Psoas muscle (tissue), 8 donors: ENCODE results near the gene COL4A2. TPM values are rescaled to one million over a fixed set of nuclear protein-coding genes. Genes with fewer than 3 reads are reported as not detected.

Experiments
- ATAC-seq, 4 donors: fragments of 200-7000 bp; cut with Tn5 transposase; one replicate each; pipeline ENCODE4 v1.9.1; 2020; ENCODE audit warnings: moderate library complexity in 3 of 4, mild to moderate bottlenecking in 2 of 4
- DNase-seq, 2 donors: peaks; one replicate each; pipeline ENCODE4 v3.0.0-alpha.2; 2020
- H3K27ac ChIP-seq: fragments of 200-600 bp; one replicate; pipeline ENCODE4 v1.8.0; 2022
- H3K27me3 ChIP-seq, 3 donors: fragments of 200-600 bp in 1 of 3; one replicate each; pipeline versions ENCODE4 v1.6.1 to v1.8.0; 2013 to 2022; ENCODE audit warnings: low read length in 2 of 3, mild to moderate bottlenecking in 2 of 3, moderate library complexity in 1 of 3; ENCODE audit not compliant: insufficient read depth in 3 of 3
- H3K36me3 ChIP-seq, 2 donors: fragments of 200-600 bp in 1 of 2; one replicate each; pipeline versions ENCODE4 v1.6.1 to v1.8.0; 2013 to 2022; ENCODE audit warnings: low read depth in 1 of 2, mild to moderate bottlenecking in 1 of 2, moderate library complexity in 1 of 2; ENCODE audit not compliant: insufficient read depth in 1 of 2
- H3K4me1 ChIP-seq: fragments of 200-600 bp; one replicate; pipeline ENCODE4 v1.8.0; 2022
- H3K4me3 ChIP-seq: fragments of 200-600 bp; one replicate; pipeline ENCODE4 v1.8.0; 2022; ENCODE audit warnings: mild to moderate bottlenecking
- H3K9me3 ChIP-seq: fragments of 200-600 bp; one replicate; pipeline ENCODE4 v1.8.0; 2022
- CTCF ChIP-seq: fragments of 200-600 bp; IDR thresholded peaks from one replicate; pipeline ENCODE4 v1.8.0; 2022; ENCODE audit warnings: antibody characterized with exemption
- WGBS, 3 donors: extraction: QIAGEN DNeasy Blood & Tissue Kit; methylation state at CpG; one replicate each; pipeline versions ENCODE4 v1.1.6 to v1.1.7; 2013; 5-methylcytosine and 5-hydroxymethylcytosine counted together
- intact Hi-C, 2 donors: fragments of 100-400 bp; cut with DNase I; formaldehyde crosslinking; loops; one replicate each; pipeline versions ENCODE4 v1.11.0 to v1.14.2; 2022
- polyA plus RNA-seq, 3 donors: library from polyadenylated mRNA; stranded (reverse); fragments of 200-250 nt; gene quantifications; one replicate each; pipeline ENCODE4 v1.2.3, GENCODE V29; 2013
- total RNA-seq, 4 donors: library from RNA; stranded (reverse); fragmentation: NEBNext Ultra II Directional in 2 of 4; extraction: Animal tissue kit (Norgen Biotek cat#: 25700) in 2 of 4; gene quantifications; one replicate each; pipeline versions ENCODE4 v1.2.1 to v1.2.4, GENCODE V29; 2021 to 2023
- donor health status: healthy with polysubstance abuse.
- donor health status: DM: no; HTN: no; CAD: no; lungs with moderate emphysema.
- donor health status: Bipolar disorder and iron deficiency.
- donor health status: healthy.
- donor health status: DM: yes; HTN: yes; CAD: no.
- donor health status: DM: no; HTN: no; CAD: no.
- donor health status: DM: no; HTN: no; CAD: no.
- donor health status: DM: yes; HTN: yes; CAD: no.

COL4A2 gene
- total and polyA plus RNA-seq, 7 donors = 25.8 to 84.5 (median 57.8) TPM

GRCh38 chr13:110546378-110546777 is 239.3 kb downstream of the COL4A2 start:
- Histone ChIP-seq H3K4me1 (peaks cover 3% of the 10 kb centered on the region), H3K36me3 (no peaks in the 10 kb centered on the region), H3K9me3 (peaks cover 6% of the 10 kb centered on the region), H3K27me3 (no peaks in the 10 kb centered on the region), H3K27ac (no peak overlapping the region), H3K4me3 (no peak overlapping the region)
- ATAC-seq (no peak), DNase-seq (no peak)
- intact Hi-C loops = no loop called here
- TF ChIP-seq CTCF = no peak
- WGBS, 3 donors = 88 to 95% (median 92%) methylated on average over 4 of the region's 4 CpGs

- Histone ChIP-seq H3K36me3 (no peaks in the 10 kb centered on the region), H3K27ac (peak overlapping the region; percentile 59), H3K9me3 (peaks cover 6% of the 10 kb centered on the region), H3K4me1 (peaks cover under 1% of the 10 kb centered on the region), H3K4me3 (peak overlapping the region; percentile 31), H3K27me3 (no peaks in the 10 kb centered on the region)
- DNase-seq (peak; percentile 76 to 82), ATAC-seq (peak; percentile 83 to 92 (median 88))
- intact Hi-C loops = no loop called here
- no peak for TF ChIP-seq CTCF
- 39 to 56% (median 45%) methylated on average over 14 of the region's 14 CpGs for WGBS, 3 donors
Observed at GRCh38 chr13:110546926-110547325, 239.8 kb downstream of the COL4A2 start.

- TF ChIP-seq CTCF = no peak
- 82 to 95% (median 92%) methylated on average over 7 of the region's 7 CpGs for WGBS, 3 donors
- H3K27ac ChIP-seq = no peak overlapping the region
- H3K4me1 ChIP-seq = no peaks in the 10 kb centered on the region
- no peak for ATAC-seq
- no peak for DNase-seq
- peaks cover 2% of the 10 kb centered on the region for H3K9me3 ChIP-seq
- H3K27me3 ChIP-seq = no peaks in the 10 kb centered on the region
- no peaks in the 10 kb centered on the region for H3K36me3 ChIP-seq
- no peak overlapping the region for H3K4me3 ChIP-seq
- intact Hi-C loops = no loop called here
Observed at GRCh38 chr13:110548891-110549794, 242.1 kb downstream of the COL4A2 start.

- TF ChIP-seq CTCF = no peak
- no peak for DNase-seq
Observed at GRCh38 chr13:110549795-110550160, 242.7 kb downstream of the COL4A2 start.

More at GRCh38 chr13:110549795-110550160, 242.7 kb downstream of the COL4A2 start:
- Histone ChIP-seq H3K9me3 (no peaks in the 10 kb centered on the region), H3K27me3 (no peaks in the 10 kb centered on the region), H3K4me3 (no peak overlapping the region), H3K36me3 (no peaks in the 10 kb centered on the region), H3K4me1 (no peaks in the 10 kb centered on the region), H3K27ac (no peak overlapping the region)
- ATAC-seq = no peak
- intact Hi-C loops = no loop called here
- 96 to 98% (median 97%) methylated on average over 11 of the region's 11 CpGs for WGBS, 3 donors
